D721Med (cell line): ENCODE data around the gene ULK3.

Experiments used
- DNase-seq: peaks from one replicate; pipeline ENCODE4 v3.0.0; 2011; ENCODE audit warnings: low spot score; ENCODE audit not compliant: insufficient read length
- FAIRE-seq: peaks from 2 replicates; lab custom pipeline; 2011; peaks lifted over from hg19 to GRCh38; lab: Jason Lieb, UNC
- CTCF ChIP-seq: IDR thresholded peaks from 2 replicates; pipeline ENCODE4 v1.5.1; 2012; ENCODE audit warnings: mild to moderate bottlenecking, control low read depth; ENCODE audit not compliant: insufficient read depth; ENCODE audit errors: missing control alignments

The ULK3 gene

DNA sequence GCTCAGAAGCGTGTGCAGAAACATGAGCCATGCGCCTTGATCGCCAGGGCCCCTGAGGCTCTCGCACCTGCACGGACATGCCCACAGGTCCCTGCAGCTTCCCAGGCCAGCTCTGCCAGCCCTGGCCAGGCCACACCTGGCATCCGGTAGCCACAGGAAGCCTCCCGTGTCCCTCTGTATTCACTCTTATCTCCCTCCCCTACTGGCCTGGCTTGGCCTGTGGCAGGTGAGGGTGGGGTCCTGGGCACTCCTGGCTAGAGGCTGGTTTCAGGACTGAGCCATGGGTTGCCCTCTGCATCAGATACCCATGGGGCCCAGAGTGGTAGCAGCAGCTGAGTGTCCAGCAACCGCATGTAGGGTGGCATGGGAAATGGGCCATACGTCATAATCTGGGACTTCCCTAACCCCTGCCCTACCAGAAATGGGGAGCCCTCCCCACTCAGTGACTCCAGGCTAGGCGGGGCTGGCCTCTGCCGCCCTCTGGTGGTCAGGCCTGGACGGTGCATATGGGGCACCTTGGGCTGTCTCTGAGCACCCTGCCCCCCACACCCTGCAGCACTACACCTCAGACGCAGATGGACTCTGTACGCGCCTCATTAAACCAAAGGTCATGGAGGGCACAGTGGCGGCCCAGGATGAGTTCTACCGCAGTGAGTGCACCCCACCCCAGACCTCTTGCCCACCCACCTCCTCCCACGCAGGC lies 42.9 kb downstream of the ULK3 start:
- DNase-seq: peak; percentile 81
- TF ChIP-seq CTCF: peak; percentile 76
- FAIRE-seq: no peak

- FAIRE-seq: no peak
- TF ChIP-seq CTCF: peak; percentile 7
- no peak for DNase-seq
Measured at GRCh38 chr15:74799255-74799855, 43.6 kb downstream of the ULK3 start.

DNA sequence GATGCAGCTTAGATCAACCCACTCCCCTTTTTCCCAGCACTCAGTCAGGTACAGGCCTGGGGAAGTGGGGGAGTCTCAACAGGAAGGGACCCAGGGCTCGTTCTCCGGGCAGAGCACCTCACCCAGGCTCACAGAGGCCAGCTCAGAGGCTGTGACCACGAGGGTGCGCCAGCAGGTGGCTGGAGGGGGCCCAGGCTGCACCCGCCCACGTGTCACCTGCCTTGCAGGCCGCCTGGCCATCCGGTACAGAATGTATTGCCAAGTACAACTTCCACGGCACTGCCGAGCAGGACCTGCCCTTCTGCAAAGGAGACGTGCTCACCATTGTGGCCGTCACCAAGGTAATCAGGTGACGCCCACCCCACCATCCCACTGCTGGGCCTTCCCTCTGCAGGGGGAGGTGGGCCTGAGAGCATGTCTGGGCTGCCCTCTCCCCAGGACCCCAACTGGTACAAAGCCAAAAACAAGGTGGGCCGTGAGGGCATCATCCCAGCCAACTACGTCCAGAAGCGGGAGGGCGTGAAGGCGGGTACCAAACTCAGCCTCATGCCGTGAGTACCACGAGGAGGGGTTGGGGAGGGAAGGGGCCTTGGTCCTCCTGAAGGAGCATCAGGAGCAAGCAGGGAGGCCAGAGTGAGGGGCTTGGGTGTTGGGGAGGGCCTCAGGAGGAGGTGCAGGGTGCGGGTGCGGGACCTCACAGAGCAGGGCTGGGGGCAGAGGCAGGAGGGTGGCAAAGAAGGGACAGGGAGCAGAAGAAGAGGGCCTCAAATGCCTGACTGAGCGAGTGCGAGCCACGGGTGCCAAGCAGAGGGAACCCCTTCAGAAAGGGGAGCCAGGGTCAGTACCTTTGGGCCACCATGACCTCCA lies 44.3 kb downstream of the ULK3 start:
- TF ChIP-seq CTCF: no peak
- FAIRE-seq (no peak), DNase-seq (no peak)

DNA sequence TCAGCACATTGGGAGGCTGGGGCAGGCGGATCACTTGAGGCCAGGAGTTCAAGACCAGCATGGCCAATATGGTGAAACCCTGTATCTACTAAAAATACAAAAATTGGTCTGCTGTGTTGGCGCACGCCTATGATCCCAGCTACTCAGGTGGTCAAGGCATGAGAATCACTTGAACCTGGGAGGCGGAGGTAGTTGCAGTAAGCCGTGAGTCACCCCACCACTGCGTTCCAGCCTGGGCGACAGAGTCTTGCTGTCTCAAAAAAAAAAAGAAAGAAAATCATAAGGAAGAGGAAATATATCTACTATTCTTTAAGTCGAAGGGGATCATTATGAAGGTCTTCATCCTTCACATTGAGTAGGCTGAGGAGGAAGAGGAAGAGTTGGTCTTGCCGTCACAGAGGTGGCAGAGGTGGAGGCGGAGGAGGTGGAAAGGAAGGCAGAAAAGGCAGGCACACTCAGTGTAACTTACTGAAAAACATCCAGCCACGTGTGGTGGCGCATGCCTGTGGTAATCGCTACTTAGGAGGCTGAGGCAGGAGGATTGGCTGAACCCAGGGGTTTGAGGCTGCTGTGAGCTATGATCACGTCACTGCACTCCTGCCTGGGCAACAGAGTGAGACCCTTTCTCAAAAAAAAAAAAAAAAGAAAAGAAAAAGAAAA lies 46.9 kb downstream of the ULK3 start:
- TF ChIP-seq CTCF: no peak
- FAIRE-seq (no peak), DNase-seq (no peak)

- no peak for TF ChIP-seq CTCF
- no peak for FAIRE-seq
- no peak for DNase-seq
Measured at GRCh38 chr15:74794970-74795349, 48.0 kb downstream of the ULK3 start.

GRCh38 chr15:74794248-74794969 lies 48.5 kb downstream of the ULK3 start:
- DNase-seq: no peak
- no peak for FAIRE-seq
- TF ChIP-seq CTCF: no peak
